GM18861 (cell line): ENCODE measurements around the gene CCDC12.
"Not testable (repeated sequence)": the region's sequence is repeated elsewhere in the genome, so short reads cannot be mapped to it uniquely, and the experiment has no call there.

Experiments used
- ATAC-seq: cut with Tn5 transposase; IDR thresholded peaks from one replicate; pipeline ENCODE4 v1.9.1; 2021; ENCODE audit not compliant: unreplicated experiment

Gene CCDC12

GRCh38 chr3:46926039-46926438 lies 50.5 kb downstream of the CCDC12 start:
- ATAC-seq: no peak

GRCh38 chr3:46925585-46925934 lies 51.0 kb downstream of the CCDC12 start:
- ATAC-seq: no peak

GRCh38 chr3:46924921-46925584 lies 51.5 kb downstream of the CCDC12 start:
- ATAC-seq: no peak

- no peak for ATAC-seq
Measured at GRCh38 chr3:46923559-46924350, 52.8 kb downstream of the CCDC12 start.

GRCh38 chr3:46922871-46923558 lies 53.5 kb downstream of the CCDC12 start:
- ATAC-seq: no peak

- no peak for ATAC-seq
Measured at GRCh38 chr3:46922426-46922825, 54.1 kb downstream of the CCDC12 start.

GRCh38 chr3:46921871-46922271 lies 54.7 kb downstream of the CCDC12 start:
- ATAC-seq: no peak

GRCh38 chr3:46921041-46921440 lies 55.5 kb downstream of the CCDC12 start:
- no peak for ATAC-seq

GRCh38 chr3:46918634-46919033 lies 57.9 kb downstream of the CCDC12 start:
- no peak for ATAC-seq

GRCh38 chr3:46918202-46918601 lies 58.3 kb downstream of the CCDC12 start:
- no peak for ATAC-seq

- no peak for ATAC-seq
Measured at GRCh38 chr3:46917257-46917656, 59.3 kb downstream of the CCDC12 start.

GRCh38 chr3:46916799-46917198 lies 59.7 kb downstream of the CCDC12 start:
- no peak for ATAC-seq

- ATAC-seq: no peak
Measured at GRCh38 chr3:46916278-46916677, 60.3 kb downstream of the CCDC12 start.

GRCh38 chr3:46915297-46915822 lies 61.2 kb downstream of the CCDC12 start:
- no peak for ATAC-seq

GRCh38 chr3:46914849-46915248 lies 61.7 kb downstream of the CCDC12 start:
- no peak for ATAC-seq

GRCh38 chr3:46913644-46914043 lies 62.9 kb downstream of the CCDC12 start:
- ATAC-seq: no peak

GRCh38 chr3:46912986-46913385 lies 63.6 kb downstream of the CCDC12 start:
- no peak for ATAC-seq

GRCh38 chr3:46910914-46911313 lies 65.6 kb downstream of the CCDC12 start:
- ATAC-seq: not testable (repeated sequence)

- ATAC-seq: no peak
Measured at GRCh38 chr3:46910166-46910760, 66.3 kb downstream of the CCDC12 start.

- ATAC-seq: no peak
Measured at GRCh38 chr3:46909535-46910161, 66.9 kb downstream of the CCDC12 start.

- ATAC-seq: no peak
Measured at GRCh38 chr3:46908986-46909534, 67.5 kb downstream of the CCDC12 start.
